Measurements from ENCODE around the gene IGFBP4.

- no peak for TF ChIP-seq POLR2A (IDR thresholded peaks at IDR 0.05)
- TF ChIP-seq, protein P1, sequence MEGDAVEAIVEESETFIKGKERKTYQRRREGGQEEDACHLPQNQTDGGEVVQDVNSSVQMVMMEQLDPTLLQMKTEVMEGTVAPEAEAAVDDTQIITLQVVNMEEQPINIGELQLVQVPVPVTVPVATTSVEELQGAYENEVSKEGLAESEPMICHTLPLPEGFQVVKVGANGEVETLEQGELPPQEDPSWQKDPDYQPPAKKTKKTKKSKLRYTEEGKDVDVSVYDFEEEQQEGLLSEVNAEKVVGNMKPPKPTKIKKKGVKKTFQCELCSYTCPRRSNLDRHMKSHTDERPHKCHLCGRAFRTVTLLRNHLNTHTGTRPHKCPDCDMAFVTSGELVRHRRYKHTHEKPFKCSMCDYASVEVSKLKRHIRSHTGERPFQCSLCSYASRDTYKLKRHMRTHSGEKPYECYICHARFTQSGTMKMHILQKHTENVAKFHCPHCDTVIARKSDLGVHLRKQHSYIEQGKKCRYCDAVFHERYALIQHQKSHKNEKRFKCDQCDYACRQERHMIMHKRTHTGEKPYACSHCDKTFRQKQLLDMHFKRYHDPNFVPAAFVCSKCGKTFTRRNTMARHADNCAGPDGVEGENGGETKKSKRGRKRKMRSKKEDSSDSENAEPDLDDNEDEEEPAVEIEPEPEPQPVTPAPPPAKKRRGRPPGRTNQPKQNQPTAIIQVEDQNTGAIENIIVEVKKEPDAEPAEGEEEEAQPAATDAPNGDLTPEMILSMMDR (IDR thresholded peaks at IDR 0.05) = no peak
Observed at GRCh38 chr17:40499551-40500189, 56.4 kb downstream of the IGFBP4 start.

Data from tibial nerve (tissue), 3 donors.